HepG2 (cell line): ENCODE data around the gene EPB41. TPM values are rescaled to one million over a fixed set of nuclear protein-coding genes. Genes with fewer than 3 reads are reported as not detected.

Source experiments
- ATF2 ChIP-seq: sonication (generic); formaldehyde crosslinking; IDR thresholded peaks from 2 replicates; pipeline ENCODE4 v1.4.0; 2020; ENCODE audit warnings: missing genetic modification reagents
- CERS6 ChIP-seq: sonication (generic); formaldehyde crosslinking; IDR thresholded peaks from 2 replicates; pipeline ENCODE4 v1.5.0; 2020; ENCODE audit warnings: missing genetic modification reagents
- GMEB1 ChIP-seq: sonication (generic); formaldehyde crosslinking; IDR thresholded peaks from 2 replicates; pipeline ENCODE4 v1.5.1; 2020; ENCODE audit warnings: missing genetic modification reagents, mild to moderate bottlenecking, borderline replicate concordance
- HNRNPH1 ChIP-seq: fragments of 200-400 bp; formaldehyde crosslinking; optimal IDR thresholded peaks from 2 replicates; pipeline ENCODE3; 2017; ENCODE audit warnings: mild to moderate bottlenecking, low read depth, low read length
- HOXD1 ChIP-seq: sonication (generic); formaldehyde crosslinking; IDR thresholded peaks from 2 replicates; pipeline ENCODE4 v1.5.0; 2020; ENCODE audit warnings: missing genetic modification reagents
- KLF9 ChIP-seq: IDR thresholded peaks from 2 replicates; pipeline ENCODE4 v1.6.1; 2016; ENCODE audit warnings: low read depth
- NONO ChIP-seq, 2 experiments: fragments of 450-650 bp in 1 of 2; sonication (generic) in 1 of 2; formaldehyde crosslinking in 1 of 2; IDR thresholded peaks in 1 of 2; conservative IDR thresholded peaks in 1 of 2; 2 replicates each; pipeline versions ENCODE4 v1.6.1 to v1.8.0; 2017 to 2022; ENCODE audit warnings: mild to moderate bottlenecking in 1 of 2, missing genetic modification reagents in 1 of 2, moderate library complexity in 1 of 2
- NR2F2 ChIP-seq: IDR thresholded peaks from 2 replicates; pipeline ENCODE4 v1.6.1; 2012; ENCODE audit warnings: low read depth, inconsistent platforms, borderline replicate concordance
- NR2F6 ChIP-seq, 2 experiments: IDR thresholded peaks; 2 replicates each; pipeline ENCODE4 v1.6.1; 2016; ENCODE audit warnings: antibody characterized with exemption in 1 of 2, mild to moderate bottlenecking in 1 of 2
- STAG1 ChIP-seq: sonication (generic); formaldehyde crosslinking; IDR thresholded peaks from 2 replicates; pipeline ENCODE4 v1.4.0; 2020; ENCODE audit warnings: missing genetic modification reagents
- THYN1 ChIP-seq: sonication (generic); formaldehyde crosslinking; IDR thresholded peaks from 2 replicates; pipeline ENCODE4 v1.8.1; 2023; ENCODE audit warnings: low read depth, mild to moderate bottlenecking, moderate library complexity, missing genetic modification reagents, borderline replicate concordance
- XRCC5 ChIP-seq: fragments of 200-400 bp; formaldehyde crosslinking; optimal IDR thresholded peaks from 2 replicates; pipeline ENCODE3; 2017; ENCODE audit warnings: mild to moderate bottlenecking, low read length
- YY1 ChIP-seq: IDR thresholded peaks from 2 replicates; pipeline ENCODE4 v1.6.1; 2011; ENCODE audit warnings: low read length, low read depth, moderate library complexity, mild to moderate bottlenecking; ENCODE audit not compliant: insufficient read depth, insufficient replicate concordance
- ZMYM4 ChIP-seq: sonication (generic); formaldehyde crosslinking; IDR thresholded peaks from 2 replicates; pipeline ENCODE4 v1.8.1; 2023; ENCODE audit warnings: mild to moderate bottlenecking, missing genetic modification reagents
- ZNF136 ChIP-seq: sonication (generic); formaldehyde crosslinking; IDR thresholded peaks from 2 replicates; pipeline ENCODE4 v1.8.1; 2022; ENCODE audit warnings: low read depth, mild to moderate bottlenecking, moderate library complexity, missing genetic modification reagents
- ZNF430 ChIP-seq: sonication (generic); formaldehyde crosslinking; IDR thresholded peaks from 2 replicates; pipeline ENCODE4 v1.9.0; 2021; ENCODE audit warnings: mild to moderate bottlenecking, missing genetic modification reagents
- ZNF44 ChIP-seq: sonication (generic); formaldehyde crosslinking; IDR thresholded peaks from 2 replicates; pipeline ENCODE4 v1.5.1; 2020; ENCODE audit warnings: mild to moderate bottlenecking, missing genetic modification reagents
- ZNF501 ChIP-seq: sonication (generic); formaldehyde crosslinking; IDR thresholded peaks from 2 replicates; pipeline ENCODE4 v1.5.1; 2020; ENCODE audit warnings: mild to moderate bottlenecking, moderate library complexity, missing genetic modification reagents
- ZNF563 ChIP-seq: sonication (generic); formaldehyde crosslinking; IDR thresholded peaks from 2 replicates; pipeline ENCODE4 v1.8.0; 2022; ENCODE audit warnings: mild to moderate bottlenecking, moderate library complexity, missing genetic modification reagents
- ZNF781 ChIP-seq: sonication (generic); formaldehyde crosslinking; IDR thresholded peaks from 2 replicates; pipeline ENCODE4 v1.5.1; 2020; ENCODE audit warnings: borderline replicate concordance, mild to moderate bottlenecking, missing genetic modification reagents; ENCODE audit errors: not compliant biosample characterization
- polyA plus RNA-seq, 8 experiments: library from polyadenylated mRNA; depleted of rRNA in 3 of 8; stranded (reverse) in 7 of 8; unstranded in 1 of 8; fragments of >200 nt; fragmentation: Illumina TruSeq in 4 of 8; extraction: Trizol in 4 of 8; gene quantifications; 2 replicates each; pipeline versions ENCODE4 v1.2.1 to v1.2.3, GENCODE V29; 2011 to 2016; ENCODE audit warnings: low read depth in 4 of 8, missing spikeins in 1 of 8, mixed read lengths in 1 of 8; ENCODE audit not compliant: insufficient read depth in 1 of 8
- total RNA-seq, 5 experiments: library from RNA; depleted of rRNA; stranded (reverse); fragments of >200 nt; fragmentation: Illumina TruSeq; extraction: Trizol; gene quantifications; 2 replicates each; pipeline ENCODE4 v1.2.3, GENCODE V29; 2016; ENCODE audit warnings: low read depth in 1 of 5
- TF ChIP-seq, protein P1 (sequence below): sonication (generic); formaldehyde crosslinking; IDR thresholded peaks from 2 replicates; pipeline ENCODE4 v1.4.0; 2020; ENCODE audit warnings: mild to moderate bottlenecking, missing genetic modification reagents, borderline replicate concordance

EPB41 gene
- total and polyA plus RNA-seq, 2 of the 13 experiments (the other 11 are each of a cell fraction or from before 2014, with no cell fraction given), result 34.5 to 46.7 TPM

- TF ChIP-seq XRCC5, result peak; percentile 81
- peak; percentile 60; the same call in 1 of the 2 replicates for TF ChIP-seq ZMYM4 (CRISPR knock-in tag)
- no peak for TF ChIP-seq CERS6 (CRISPR knock-in tag)
- no peak for TF ChIP-seq KLF9 (CRISPR knock-in tag)
- TF ChIP-seq YY1, result peak; percentile 51
- TF ChIP-seq NONO (IDR thresholded peaks at IDR 0.05), result no peak
- 0 out of 2 replicates have a peak, but pooled peaks have one; percentile 20 for TF ChIP-seq NONO (CRISPR knock-in tag; conservative IDR thresholded peaks at IDR 0.05)
- TF ChIP-seq ZNF136 (CRISPR knock-in tag), result no peak
- TF ChIP-seq HNRNPH1, result no peak
- TF ChIP-seq, protein P1, sequence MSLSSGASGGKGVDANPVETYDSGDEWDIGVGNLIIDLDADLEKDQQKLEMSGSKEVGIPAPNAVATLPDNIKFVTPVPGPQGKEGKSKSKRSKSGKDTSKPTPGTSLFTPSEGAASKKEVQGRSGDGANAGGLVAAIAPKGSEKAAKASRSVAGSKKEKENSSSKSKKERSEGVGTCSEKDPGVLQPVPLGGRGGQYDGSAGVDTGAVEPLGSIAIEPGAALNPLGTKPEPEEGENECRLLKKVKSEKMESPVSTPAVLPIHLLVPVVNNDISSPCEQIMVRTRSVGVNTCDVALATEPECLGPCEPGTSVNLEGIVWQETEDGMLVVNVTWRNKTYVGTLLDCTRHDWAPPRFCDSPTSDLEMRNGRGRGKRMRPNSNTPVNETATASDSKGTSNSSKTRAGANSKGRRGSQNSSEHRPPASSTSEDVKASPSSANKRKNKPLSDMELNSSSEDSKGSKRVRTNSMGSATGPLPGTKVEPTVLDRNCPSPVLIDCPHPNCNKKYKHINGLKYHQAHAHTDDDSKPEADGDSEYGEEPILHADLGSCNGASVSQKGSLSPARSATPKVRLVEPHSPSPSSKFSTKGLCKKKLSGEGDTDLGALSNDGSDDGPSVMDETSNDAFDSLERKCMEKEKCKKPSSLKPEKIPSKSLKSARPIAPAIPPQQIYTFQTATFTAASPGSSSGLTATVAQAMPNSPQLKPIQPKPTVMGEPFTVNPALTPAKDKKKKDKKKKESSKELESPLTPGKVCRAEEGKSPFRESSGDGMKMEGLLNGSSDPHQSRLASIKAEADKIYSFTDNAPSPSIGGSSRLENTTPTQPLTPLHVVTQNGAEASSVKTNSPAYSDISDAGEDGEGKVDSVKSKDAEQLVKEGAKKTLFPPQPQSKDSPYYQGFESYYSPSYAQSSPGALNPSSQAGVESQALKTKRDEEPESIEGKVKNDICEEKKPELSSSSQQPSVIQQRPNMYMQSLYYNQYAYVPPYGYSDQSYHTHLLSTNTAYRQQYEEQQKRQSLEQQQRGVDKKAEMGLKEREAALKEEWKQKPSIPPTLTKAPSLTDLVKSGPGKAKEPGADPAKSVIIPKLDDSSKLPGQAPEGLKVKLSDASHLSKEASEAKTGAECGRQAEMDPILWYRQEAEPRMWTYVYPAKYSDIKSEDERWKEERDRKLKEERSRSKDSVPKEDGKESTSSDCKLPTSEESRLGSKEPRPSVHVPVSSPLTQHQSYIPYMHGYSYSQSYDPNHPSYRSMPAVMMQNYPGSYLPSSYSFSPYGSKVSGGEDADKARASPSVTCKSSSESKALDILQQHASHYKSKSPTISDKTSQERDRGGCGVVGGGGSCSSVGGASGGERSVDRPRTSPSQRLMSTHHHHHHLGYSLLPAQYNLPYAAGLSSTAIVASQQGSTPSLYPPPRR (CRISPR knock-in tag), result no peak
- TF ChIP-seq NR2F6 (IDR thresholded peaks at IDR 0.05), result no peak
- TF ChIP-seq NR2F6 (CRISPR knock-in tag; IDR thresholded peaks at IDR 0.05), result no peak
- TF ChIP-seq ZNF501, result 0 out of 2 replicates have a peak, but pooled peaks have one; percentile 27
- no peak for TF ChIP-seq ZNF430 (CRISPR knock-in tag)
- TF ChIP-seq ZNF781 (CRISPR knock-in tag), result no peak
- no peak for TF ChIP-seq GMEB1
- peak; percentile 100 for TF ChIP-seq STAG1 (CRISPR knock-in tag)
- TF ChIP-seq HOXD1 (CRISPR knock-in tag), result no peak
- no peak for TF ChIP-seq THYN1
- TF ChIP-seq ZNF44 (CRISPR knock-in tag), result no peak
- no peak for TF ChIP-seq ZNF563
- no peak for TF ChIP-seq ATF2
- no peak for TF ChIP-seq NR2F2
Observed at GRCh38 chr1:28882009-28882628, 32.2 kb upstream of the EPB41 start (continued).
